A673 (cell line): Measurements from ENCODE around the gene TMEM35B. TPM values are rescaled to one million over a fixed set of nuclear protein-coding genes. Genes with fewer than 3 reads are reported as not detected.
A peak's percentile ranks its signal among the peaks of the same experiment; 100 is the strongest.

Experiments used
- BruUV-seq: library from RNA; stranded (reverse); fragments of 400-500 nt; replicated peaks from 2 replicates; lab custom pipeline; 2021; lab: Mats Ljungman, UMichigan
- CTCF ChIA-PET: fragments of 300-600 bp; sonication (Branson Sonifier 250); formaldehyde crosslinking; loops from one replicate; lab custom pipeline; 2022; ENCODE audit warnings: antibody characterized with exemption; lab: Charles Lee
- POLR2A ChIA-PET: fragments of 300-600 bp; sonication (Branson Sonifier 250); formaldehyde crosslinking; loops from one replicate; lab custom pipeline; 2022; ENCODE audit warnings: antibody characterized with exemption; ENCODE audit not compliant: low non-redundant PET; lab: Charles Lee
- DNase-seq: peaks from one replicate; pipeline ENCODE4 v3.0.0-alpha.2; 2015; ENCODE audit warnings: low spot score
- H3K27ac ChIP-seq: fragments of 200-600 bp; sonication (generic); 2 replicates; pipeline ENCODE4 v1.5.1; 2016; ENCODE audit warnings: mixed run types, low read depth, mild to moderate bottlenecking, mixed read lengths, antibody characterized with exemption, low read length; ENCODE audit not compliant: poor library complexity, severe bottlenecking
- H3K27me3 ChIP-seq: fragments of 200-600 bp; sonication (generic); replicated peaks from 2 replicates; pipeline ENCODE4 v1.6.1; 2017; ENCODE audit warnings: mixed run types, low read depth, mild to moderate bottlenecking, mixed read lengths, antibody characterized with exemption, low read length; ENCODE audit not compliant: insufficient read depth, poor library complexity
- H3K36me3 ChIP-seq: fragments of 200-600 bp; sonication (generic); 2 replicates; pipeline ENCODE4 v1.6.1; 2016; ENCODE audit warnings: mixed run types, mild to moderate bottlenecking, mixed read lengths, antibody characterized with exemption, low read length; ENCODE audit not compliant: insufficient read depth, poor library complexity, severe bottlenecking
- H3K4me1 ChIP-seq: fragments of 200-600 bp; sonication (generic); 2 replicates; pipeline ENCODE4 v1.6.1; 2017; ENCODE audit warnings: mixed run types, mild to moderate bottlenecking, mixed read lengths, antibody characterized with exemption, low read length; ENCODE audit not compliant: insufficient read depth, poor library complexity, severe bottlenecking
- H3K4me3 ChIP-seq: fragments of 200-600 bp; sonication (generic); 2 replicates; pipeline ENCODE4 v1.5.1; 2016; ENCODE audit warnings: low read depth, mixed run types, mild to moderate bottlenecking, mixed read lengths, low read length; ENCODE audit not compliant: poor library complexity, severe bottlenecking
- H3K9me3 ChIP-seq: fragments of 200-600 bp; sonication (generic); 2 replicates; pipeline ENCODE4 v1.6.1; 2016; ENCODE audit warnings: mixed run types, low read depth, mild to moderate bottlenecking, mixed read lengths, antibody characterized with exemption, low read length; ENCODE audit not compliant: poor library complexity, severe bottlenecking
- CTCF ChIP-seq: fragments of 300-800, 200-600 bp; sonication (generic); conservative IDR thresholded peaks from 2 replicates; pipeline ENCODE4 v1.5.1; 2017; ENCODE audit warnings: low read depth, mild to moderate bottlenecking, antibody characterized with exemption, low read length, moderate library complexity, mixed read lengths
- EZH2 ChIP-seq: fragments of 200-600 bp; sonication (generic); IDR thresholded peaks from 2 replicates; pipeline ENCODE4 v1.6.1; 2017; ENCODE audit warnings: borderline replicate concordance, low read depth, mild to moderate bottlenecking, mixed read lengths, antibody characterized with exemption, low read length; ENCODE audit not compliant: poor library complexity, severe bottlenecking
- intact Hi-C: fragments of 100-400 bp; cut with micrococcal nuclease; formaldehyde crosslinking; loops from one replicate; pipeline ENCODE4 v1.10.0; 2022; ENCODE audit not compliant: unreplicated experiment
- total RNA-seq: library from RNA; stranded (reverse); gene quantifications from 2 replicates; pipeline ENCODE4 v1.2.3, GENCODE V29; 2021

Gene TMEM35B
- total RNA-seq, 1 experiment from 2014 or later, result 10.6 TPM

- Histone ChIP-seq H3K4me1 (no peaks in the 10 kb centered on the region), H3K4me3 (no peak overlapping the region), H3K36me3 (no peaks in the 10 kb centered on the region), H3K27me3 (no peaks in the 10 kb centered on the region), H3K27ac (no peak overlapping the region), H3K9me3 (no peaks in the 10 kb centered on the region)
- POLR2A ChIA-PET, result no interaction called here
- CTCF ChIA-PET, result no interaction called here
- no TSS peak for BruUV-seq
- no peak for DNase-seq
- TF ChIP-seq CTCF (no peak), EZH2 (no peak)
- intact Hi-C loops, result no loop called here
Observed at GRCh38 chr1:34976384-34977209, 8.6 kb downstream of the TMEM35B start.

- no peak for DNase-seq
- H3K36me3 ChIP-seq, result no peaks in the 10 kb centered on the region
- ChIA-PET POLR2A (interaction anchor here (0.5 kb wide), 1 partner anchor 539 kb away, joined by 5 read pairs; no protein-coding TSS in a partner anchor), CTCF (no interaction called here)
- no peaks in the 10 kb centered on the region for H3K4me1 ChIP-seq
- no peak for TF ChIP-seq CTCF
- TF ChIP-seq EZH2, result no peak
- BruUV-seq, result no TSS peak
- no peaks in the 10 kb centered on the region for H3K27me3 ChIP-seq
- no peak overlapping the region for H3K4me3 ChIP-seq
- no peak overlapping the region for H3K27ac ChIP-seq
- intact Hi-C loops, result no loop called here
- no peaks in the 10 kb centered on the region for H3K9me3 ChIP-seq
Observed at GRCh38 chr1:34975771-34976170, 9.4 kb downstream of the TMEM35B start.

- intact Hi-C loops, result no loop called here
- Histone ChIP-seq H3K4me1 (no peaks in the 10 kb centered on the region), H3K27ac (no peak overlapping the region), H3K4me3 (no peak overlapping the region), H3K27me3 (no peaks in the 10 kb centered on the region), H3K36me3 (no peaks in the 10 kb centered on the region), H3K9me3 (no peaks in the 10 kb centered on the region)
- peak; percentile 9 for DNase-seq
- no TSS peak for BruUV-seq
- no peak for TF ChIP-seq CTCF
- TF ChIP-seq EZH2, result no peak
- POLR2A ChIA-PET, result interaction anchor here (0.5 kb wide), 1 partner anchor 539 kb away, joined by 5 read pairs; no protein-coding TSS in a partner anchor
- CTCF ChIA-PET, result no interaction called here
Observed at GRCh38 chr1:34975338-34975737, 9.8 kb downstream of the TMEM35B start.
